Esophagus muscularis mucosa (tissue), 3 donors: ENCODE data around the gene MYO1D.

Experiments
- CTCF ChIP-seq, 3 experiments: fragments of 200-600 bp in 2 of 3; fragments of 450-650 bp in 1 of 3; sonication (generic) in 2 of 3; IDR thresholded peaks; one replicate each; pipeline ENCODE4 v1.5.1; 2017 to 2019; ENCODE audit warnings: antibody characterized with exemption in 3 of 3, mild to moderate bottlenecking in 2 of 3, moderate library complexity in 1 of 3
- POLR2A ChIP-seq: fragments of 450-650 bp; IDR thresholded peaks from one replicate; pipeline ENCODE4 v1.6.1; 2017; ENCODE audit warnings: antibody characterized with exemption, moderate library complexity, mild to moderate bottlenecking, low read depth

- TF ChIP-seq CTCF (IDR thresholded peaks at IDR 0.05) (no peak), POLR2A (no peak)
Observed at GRCh38 chr17:32903774-32904673, 27.1 kb upstream of the MYO1D start.
